ENCODE measurements around the gene KIF26A. TPM values are rescaled to one million over a fixed set of nuclear protein-coding genes. Genes with fewer than 3 reads are reported as not detected.

Gene KIF26A
- total RNA-seq, 4 donors from 2014 or later, result 0.53 to 5.8 (median 1.6) TPM

DNA sequence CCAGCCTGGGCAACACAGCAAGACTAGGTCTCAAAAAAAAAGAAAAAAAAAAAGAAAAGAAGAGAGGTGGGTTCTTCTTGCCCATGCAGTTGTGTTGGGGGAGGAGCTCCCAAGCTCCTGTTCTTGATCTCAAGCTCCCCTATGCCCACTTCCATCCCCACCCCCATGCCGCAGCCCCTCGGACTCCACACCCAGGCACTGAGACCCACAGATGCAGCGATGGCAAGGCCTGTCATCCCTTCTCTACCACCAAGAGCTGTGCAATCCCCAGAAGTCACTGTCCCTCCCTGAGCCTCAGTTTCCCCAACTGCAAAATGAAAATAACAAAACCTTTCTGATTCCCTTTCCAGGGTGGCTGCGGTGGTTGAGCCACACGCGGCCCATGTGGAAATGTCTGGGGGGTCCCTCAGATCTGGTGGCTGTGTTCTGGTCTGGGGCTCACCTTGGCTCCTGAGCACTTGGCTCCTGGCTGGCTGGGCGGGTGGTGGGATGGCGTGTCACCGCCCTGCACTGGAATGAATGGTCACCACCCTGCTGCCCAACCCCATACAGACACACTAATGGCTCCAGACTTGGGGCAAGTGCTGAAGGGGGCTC, 22.6 kb upstream of the KIF26A start:
- DNase-seq, result peak in 1 of 3 donors; percentile 36
- peaks cover 0 to 11% of the 10 kb centered on the region in 2 donors for H3K27me3 ChIP-seq
- peak overlapping the region in 2 of 4 donors; percentile 60 to 76 for H3K4me3 ChIP-seq
- H3K9me3 ChIP-seq, result no peaks in the 10 kb centered on the region
- no peaks in the 10 kb centered on the region for H3K36me3 ChIP-seq
- H3K4me1 ChIP-seq, result peaks cover 0 to 24% (median 0%) of the 10 kb centered on the region in 4 donors
- TF ChIP-seq, protein P1, sequence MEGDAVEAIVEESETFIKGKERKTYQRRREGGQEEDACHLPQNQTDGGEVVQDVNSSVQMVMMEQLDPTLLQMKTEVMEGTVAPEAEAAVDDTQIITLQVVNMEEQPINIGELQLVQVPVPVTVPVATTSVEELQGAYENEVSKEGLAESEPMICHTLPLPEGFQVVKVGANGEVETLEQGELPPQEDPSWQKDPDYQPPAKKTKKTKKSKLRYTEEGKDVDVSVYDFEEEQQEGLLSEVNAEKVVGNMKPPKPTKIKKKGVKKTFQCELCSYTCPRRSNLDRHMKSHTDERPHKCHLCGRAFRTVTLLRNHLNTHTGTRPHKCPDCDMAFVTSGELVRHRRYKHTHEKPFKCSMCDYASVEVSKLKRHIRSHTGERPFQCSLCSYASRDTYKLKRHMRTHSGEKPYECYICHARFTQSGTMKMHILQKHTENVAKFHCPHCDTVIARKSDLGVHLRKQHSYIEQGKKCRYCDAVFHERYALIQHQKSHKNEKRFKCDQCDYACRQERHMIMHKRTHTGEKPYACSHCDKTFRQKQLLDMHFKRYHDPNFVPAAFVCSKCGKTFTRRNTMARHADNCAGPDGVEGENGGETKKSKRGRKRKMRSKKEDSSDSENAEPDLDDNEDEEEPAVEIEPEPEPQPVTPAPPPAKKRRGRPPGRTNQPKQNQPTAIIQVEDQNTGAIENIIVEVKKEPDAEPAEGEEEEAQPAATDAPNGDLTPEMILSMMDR (IDR thresholded peaks at IDR 0.05), result no peak
- TF ChIP-seq POLR2A (IDR thresholded peaks at IDR 0.05), result no peak
- peak overlapping the region in 2 of 4 donors; percentile 65 to 89 for H3K27ac ChIP-seq

DNA sequence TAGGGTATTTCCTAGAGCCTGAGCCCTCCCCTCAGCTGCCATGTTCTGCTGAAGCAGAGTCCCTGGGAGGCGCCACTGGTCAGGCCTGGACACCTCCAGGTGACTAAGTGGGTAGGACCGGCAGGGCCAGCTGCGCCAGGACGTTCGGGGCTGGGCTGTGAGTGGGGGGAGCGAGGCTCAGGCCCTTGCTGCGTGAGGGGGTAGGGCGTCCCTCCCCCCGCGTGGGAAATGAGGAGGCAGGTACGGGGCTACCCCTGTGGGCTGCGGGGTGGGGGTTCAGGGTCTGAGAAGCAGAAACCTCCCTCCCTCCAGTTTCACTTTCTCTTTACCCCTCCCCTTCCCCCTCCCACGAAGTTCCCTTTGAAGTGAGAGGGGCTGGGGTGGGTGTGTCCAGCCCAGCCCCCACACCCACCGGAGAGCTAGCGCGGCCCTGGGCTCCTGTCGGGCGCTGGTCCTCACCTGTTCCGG, 22.1 kb upstream of the KIF26A start:
- no peaks in the 10 kb centered on the region for H3K9me3 ChIP-seq
- no peaks in the 10 kb centered on the region for H3K36me3 ChIP-seq
- H3K4me3 ChIP-seq, result peak overlapping the region; percentile 35 to 76 (median 49)
- TF ChIP-seq POLR2A (IDR thresholded peaks at IDR 0.05), result no peak
- TF ChIP-seq, protein P1 (IDR thresholded peaks at IDR 0.05), result peak in 1 of 6 experiments; percentile 15
- peak in 2 of 3 donors; percentile 51 to 65 for DNase-seq
- peaks cover 0 to 11% of the 10 kb centered on the region in 2 donors for H3K27me3 ChIP-seq
- peaks cover 0 to 24% (median 0%) of the 10 kb centered on the region in 4 donors for H3K4me1 ChIP-seq
- peak overlapping the region in 3 of 4 donors; percentile 59 to 89 (median 65) for H3K27ac ChIP-seq

DNA sequence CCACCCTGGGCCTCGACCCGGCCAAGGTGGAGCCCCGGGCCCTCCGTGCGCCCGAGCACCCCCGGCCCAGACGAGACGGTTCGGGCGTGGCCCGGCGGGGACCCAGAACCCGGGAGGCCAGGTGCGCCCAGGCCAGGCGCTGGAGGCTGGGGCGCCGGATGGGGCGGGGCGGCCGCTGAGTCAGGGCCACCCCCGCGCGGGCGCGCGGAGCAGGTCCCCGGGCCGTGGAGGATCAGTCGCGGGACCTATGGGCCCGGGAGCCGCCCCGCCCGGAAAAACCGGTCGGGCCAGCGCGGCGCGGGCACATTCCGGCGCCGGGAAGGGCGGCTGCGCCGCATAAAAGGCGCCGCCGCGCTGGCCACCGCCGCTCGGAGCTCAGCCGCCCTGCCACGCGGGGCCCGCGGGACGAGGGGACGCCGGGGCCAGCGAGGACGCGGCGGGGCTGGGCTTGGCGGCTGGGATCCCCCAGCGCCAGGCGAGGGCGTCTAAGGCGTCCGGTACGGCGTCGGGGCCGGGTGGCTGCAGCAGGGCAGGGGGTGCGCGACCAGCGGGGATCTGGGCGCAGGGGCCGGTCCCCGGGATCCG, 21.5 kb upstream of the KIF26A start:
- TF ChIP-seq, protein P1 (IDR thresholded peaks at IDR 0.05), result no peak
- peak in 1 of 2 donors; percentile 35 for TF ChIP-seq POLR2A (IDR thresholded peaks at IDR 0.05)
- peak in 2 of 3 donors; percentile 77 to 87 for DNase-seq
- no peaks in the 10 kb centered on the region for H3K36me3 ChIP-seq
- peaks cover 0 to 11% of the 10 kb centered on the region in 2 donors for H3K27me3 ChIP-seq
- H3K4me3 ChIP-seq, result peak overlapping the region; percentile 35 to 76 (median 49)
- peak overlapping the region in 3 of 4 donors; percentile 59 to 89 (median 65) for H3K27ac ChIP-seq
- peaks cover 0 to 24% (median 0%) of the 10 kb centered on the region in 4 donors for H3K4me1 ChIP-seq
- H3K9me3 ChIP-seq, result no peaks in the 10 kb centered on the region

DNA sequence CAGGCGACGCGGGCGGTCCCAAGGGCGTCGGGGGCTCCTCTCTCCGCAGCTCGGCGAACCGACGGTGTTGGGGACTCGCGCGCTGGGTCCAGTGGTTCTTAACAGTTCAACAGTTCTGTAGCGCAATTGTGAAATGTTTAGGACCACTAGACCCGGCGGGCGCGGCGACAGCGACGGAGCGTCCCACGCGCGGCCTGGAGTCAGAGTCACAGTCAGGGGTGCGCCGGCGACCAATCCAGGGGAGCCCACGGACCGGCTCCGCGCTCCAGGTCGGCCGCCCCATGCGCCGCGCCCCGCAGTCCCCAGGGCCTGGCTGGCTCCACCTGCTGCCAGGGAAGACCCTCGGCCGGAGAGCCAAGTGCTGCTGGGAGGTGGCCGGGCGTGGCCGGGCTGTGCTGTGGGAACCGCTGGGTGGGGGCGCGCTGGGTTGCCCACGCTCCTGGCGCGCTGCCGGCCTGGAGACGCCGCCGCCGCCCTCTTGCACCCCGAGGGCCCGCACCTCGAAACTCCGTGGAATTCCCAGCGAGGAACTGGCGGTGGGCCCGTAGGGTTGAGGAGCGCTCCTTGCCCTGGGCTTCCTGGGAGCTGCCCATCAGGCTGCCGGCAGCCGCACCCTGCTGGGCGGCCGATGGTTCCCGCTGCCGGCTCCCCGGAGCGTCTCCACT, 20.9 kb upstream of the KIF26A start:
- H3K4me3 ChIP-seq, result peak overlapping the region in 3 of 4 donors; percentile 38 to 76 (median 60)
- DNase-seq, result peak in 2 of 3 donors; percentile 47 to 67
- peaks cover 0 to 11% of the 10 kb centered on the region in 2 donors for H3K27me3 ChIP-seq
- H3K27ac ChIP-seq, result peak overlapping the region in 3 of 4 donors; percentile 46 to 89 (median 51)
- TF ChIP-seq, protein P1 (IDR thresholded peaks at IDR 0.05), result no peak
- TF ChIP-seq POLR2A (IDR thresholded peaks at IDR 0.05), result no peak
- H3K4me1 ChIP-seq, result peaks cover 0 to 24% (median 0%) of the 10 kb centered on the region in 4 donors
- no peaks in the 10 kb centered on the region for H3K36me3 ChIP-seq
- no peaks in the 10 kb centered on the region for H3K9me3 ChIP-seq

DNA sequence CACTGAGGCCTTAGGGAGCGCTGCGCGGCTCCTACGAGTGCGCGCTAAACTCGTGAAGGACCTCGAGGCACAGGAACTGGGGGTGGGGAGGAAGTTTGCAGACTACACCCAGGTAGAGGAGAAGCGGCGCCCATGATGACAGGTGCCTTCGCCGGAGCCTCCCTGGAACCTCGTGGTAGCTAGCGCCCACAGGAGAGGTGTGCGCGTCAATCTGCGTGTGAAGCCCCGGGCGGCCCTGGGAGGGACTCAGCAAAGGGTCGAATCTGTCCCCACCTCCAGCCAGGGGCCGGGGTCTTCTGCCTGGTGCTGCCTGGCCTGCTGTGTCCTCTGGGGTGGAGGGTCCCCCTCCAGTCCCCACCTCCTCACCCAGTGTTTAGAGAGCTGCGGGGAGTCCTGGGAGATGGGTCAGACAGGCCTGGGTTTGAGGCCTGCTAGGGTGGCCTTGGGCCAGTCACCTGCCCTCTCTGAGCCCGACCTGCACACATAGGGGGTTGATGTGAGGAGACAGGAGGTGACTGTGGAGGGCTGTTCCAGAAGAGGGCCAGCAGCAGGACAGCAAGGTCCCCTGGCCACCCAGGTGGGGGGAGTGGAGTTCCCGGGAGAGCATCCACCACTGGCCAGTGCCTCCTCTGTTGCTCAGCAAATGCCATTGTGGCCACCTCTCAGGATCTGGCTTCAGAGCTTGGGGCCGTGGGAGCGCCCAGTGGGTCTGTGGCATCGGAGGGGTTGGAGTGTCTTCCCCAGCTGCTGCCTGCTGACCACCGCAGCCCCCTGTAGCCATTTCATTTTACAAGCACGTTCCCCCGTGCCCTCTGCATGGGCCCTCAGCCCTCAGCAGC, 20.2 kb upstream of the KIF26A start:
- peak in 1 of 3 donors; percentile 32 for DNase-seq
- no peaks in the 10 kb centered on the region for H3K9me3 ChIP-seq
- H3K27me3 ChIP-seq, result peaks cover 0 to 11% of the 10 kb centered on the region in 2 donors
- TF ChIP-seq, protein P1 (IDR thresholded peaks at IDR 0.05), result no peak
- no peak for TF ChIP-seq POLR2A (IDR thresholded peaks at IDR 0.05)
- H3K4me1 ChIP-seq, result peaks cover 0 to 24% (median 0%) of the 10 kb centered on the region in 4 donors
- no peaks in the 10 kb centered on the region for H3K36me3 ChIP-seq
- no peak overlapping the region for H3K27ac ChIP-seq
- peak overlapping the region in 2 of 4 donors; percentile 60 to 76 for H3K4me3 ChIP-seq
